ENCODE data around the gene LYPD6.

Gene LYPD6

GRCh38 chr2:149331023-149331400, 625 bp downstream of the LYPD6 start:
- no peak overlapping the region for H3K27ac ChIP-seq
- TF ChIP-seq ZFX (IDR thresholded peaks at IDR 0.05; ENCODE audit: borderline replicate concordance), result no peak
- TF ChIP-seq CTCF (IDR thresholded peaks at IDR 0.05), result no peak

- no peak overlapping the region for H3K27ac ChIP-seq
- TF ChIP-seq CTCF (IDR thresholded peaks at IDR 0.05), result no peak
- TF ChIP-seq ZFX (IDR thresholded peaks at IDR 0.05; ENCODE audit: borderline replicate concordance), result no peak
Observed at GRCh38 chr2:149332364-149332763, 2.0 kb downstream of the LYPD6 start.

- no peak overlapping the region for H3K27ac ChIP-seq
- TF ChIP-seq CTCF (IDR thresholded peaks at IDR 0.05) (no peak), ZFX (IDR thresholded peaks at IDR 0.05; ENCODE audit: borderline replicate concordance) (no peak)
Observed at GRCh38 chr2:149333636-149334035, 3.2 kb downstream of the LYPD6 start.

DNA sequence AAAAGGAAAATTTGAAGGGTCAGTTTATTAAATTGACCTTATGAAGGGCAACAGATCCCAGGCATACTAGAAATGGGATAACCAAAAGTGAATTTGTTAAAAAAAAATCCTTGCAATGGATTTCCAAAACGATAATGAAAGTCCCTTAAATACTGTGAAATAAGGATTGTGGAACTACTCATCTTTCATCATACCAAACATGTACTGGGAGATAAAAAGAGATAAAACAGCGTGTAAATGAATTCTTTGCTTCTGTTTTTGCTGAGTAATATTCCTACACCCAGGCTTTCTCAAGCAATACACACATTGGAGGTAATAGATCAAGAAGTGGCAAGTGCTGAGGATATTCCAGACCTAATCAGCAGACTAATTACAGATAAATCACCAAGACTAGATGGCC, 3.8 kb downstream of the LYPD6 start:
- TF ChIP-seq CTCF (IDR thresholded peaks at IDR 0.05) (no peak), ZFX (IDR thresholded peaks at IDR 0.05; ENCODE audit: borderline replicate concordance) (no peak)
- H3K27ac ChIP-seq, result no peak overlapping the region

- TF ChIP-seq ZFX (IDR thresholded peaks at IDR 0.05; ENCODE audit: borderline replicate concordance) (no peak), CTCF (IDR thresholded peaks at IDR 0.05) (no peak)
- H3K27ac ChIP-seq, result no peak overlapping the region
Observed at GRCh38 chr2:149339324-149339723, 8.9 kb downstream of the LYPD6 start.

DNA sequence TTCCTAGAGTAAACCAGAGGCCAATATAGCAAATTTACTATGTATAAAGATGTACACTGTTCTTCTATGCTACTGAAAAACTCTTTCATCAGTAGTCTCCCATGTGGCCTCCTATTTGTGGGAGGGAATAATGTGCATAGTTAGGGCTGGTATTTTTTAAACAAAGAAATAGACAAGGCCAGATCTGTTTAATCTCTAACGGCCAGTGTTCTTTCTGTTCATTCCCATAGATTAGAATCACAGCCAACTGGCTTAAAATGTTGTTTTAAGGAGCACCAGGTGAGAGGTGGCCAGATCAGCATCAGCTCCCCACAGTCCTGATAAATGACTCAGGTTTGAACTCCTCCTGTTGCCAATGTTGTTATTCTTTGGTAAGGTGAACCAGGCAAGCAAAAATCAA, 12.1 kb downstream of the LYPD6 start:
- TF ChIP-seq ZFX (IDR thresholded peaks at IDR 0.05; ENCODE audit: borderline replicate concordance), result no peak
- no peak for TF ChIP-seq CTCF (IDR thresholded peaks at IDR 0.05)
- no peak overlapping the region for H3K27ac ChIP-seq

DNA sequence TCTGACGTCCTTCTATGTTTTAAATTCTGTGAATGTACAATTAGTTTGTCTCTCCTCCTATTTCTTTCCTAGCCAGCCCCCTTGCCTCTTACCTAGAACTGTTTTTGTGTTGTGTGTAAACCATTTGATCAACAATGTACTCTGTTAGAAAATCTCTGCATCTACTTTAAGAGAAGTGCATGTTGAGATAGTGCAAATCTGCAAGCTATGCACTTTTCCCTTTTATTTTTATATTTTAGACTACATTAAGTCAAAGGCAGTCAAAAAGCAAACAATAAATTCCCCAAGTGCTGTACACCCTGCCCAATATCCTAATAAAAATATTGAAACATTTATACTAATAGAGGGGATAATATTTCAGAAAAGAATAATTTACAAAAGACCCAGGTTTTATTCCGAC, 13.7 kb downstream of the LYPD6 start:
- no peak overlapping the region for H3K27ac ChIP-seq
- TF ChIP-seq ZFX (IDR thresholded peaks at IDR 0.05; ENCODE audit: borderline replicate concordance) (no peak), CTCF (IDR thresholded peaks at IDR 0.05) (no peak)
